Measurements from ENCODE around the gene LPAR3.

Gene LPAR3

GRCh38 chr1:84884671-84885389, 8.2 kb downstream of the LPAR3 start:
- no peak for TF ChIP-seq ZFX (IDR thresholded peaks at IDR 0.05; ENCODE audit: borderline replicate concordance)
- TF ChIP-seq, protein P1, sequence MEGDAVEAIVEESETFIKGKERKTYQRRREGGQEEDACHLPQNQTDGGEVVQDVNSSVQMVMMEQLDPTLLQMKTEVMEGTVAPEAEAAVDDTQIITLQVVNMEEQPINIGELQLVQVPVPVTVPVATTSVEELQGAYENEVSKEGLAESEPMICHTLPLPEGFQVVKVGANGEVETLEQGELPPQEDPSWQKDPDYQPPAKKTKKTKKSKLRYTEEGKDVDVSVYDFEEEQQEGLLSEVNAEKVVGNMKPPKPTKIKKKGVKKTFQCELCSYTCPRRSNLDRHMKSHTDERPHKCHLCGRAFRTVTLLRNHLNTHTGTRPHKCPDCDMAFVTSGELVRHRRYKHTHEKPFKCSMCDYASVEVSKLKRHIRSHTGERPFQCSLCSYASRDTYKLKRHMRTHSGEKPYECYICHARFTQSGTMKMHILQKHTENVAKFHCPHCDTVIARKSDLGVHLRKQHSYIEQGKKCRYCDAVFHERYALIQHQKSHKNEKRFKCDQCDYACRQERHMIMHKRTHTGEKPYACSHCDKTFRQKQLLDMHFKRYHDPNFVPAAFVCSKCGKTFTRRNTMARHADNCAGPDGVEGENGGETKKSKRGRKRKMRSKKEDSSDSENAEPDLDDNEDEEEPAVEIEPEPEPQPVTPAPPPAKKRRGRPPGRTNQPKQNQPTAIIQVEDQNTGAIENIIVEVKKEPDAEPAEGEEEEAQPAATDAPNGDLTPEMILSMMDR (IDR thresholded peaks at IDR 0.05), result 0 out of 2 replicates have a peak, but pooled peaks have one; percentile 13
- H3K27ac ChIP-seq, result no peak overlapping the region

GRCh38 chr1:84883286-84883685, 9.7 kb downstream of the LPAR3 start:
- no peak overlapping the region for H3K27ac ChIP-seq
- TF ChIP-seq, protein P1 (IDR thresholded peaks at IDR 0.05), result no peak
- no peak for TF ChIP-seq ZFX (IDR thresholded peaks at IDR 0.05; ENCODE audit: borderline replicate concordance)

DNA sequence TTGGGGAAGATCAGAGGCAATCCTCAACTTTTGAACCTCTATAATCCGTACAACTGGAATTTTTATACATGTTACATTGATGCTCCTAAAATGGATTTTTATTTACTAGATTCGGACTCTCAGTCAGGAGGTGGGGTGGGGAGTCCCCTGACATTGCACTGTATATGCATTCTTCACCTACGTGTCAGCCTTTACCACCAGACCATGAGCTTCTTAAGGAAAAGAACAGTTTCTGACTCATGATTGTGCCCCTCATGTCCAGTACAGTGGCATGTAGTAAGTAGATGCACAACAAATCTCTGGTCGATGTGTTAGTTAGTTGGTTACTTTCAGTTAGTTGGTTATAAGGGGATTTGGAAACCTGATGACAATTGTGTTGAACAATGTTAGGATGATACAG, 15.4 kb downstream of the LPAR3 start:
- TF ChIP-seq, protein P1 (IDR thresholded peaks at IDR 0.05), result no peak
- no peak for TF ChIP-seq ZFX (IDR thresholded peaks at IDR 0.05; ENCODE audit: borderline replicate concordance)
- H3K27ac ChIP-seq, result peak overlapping the region; percentile 97

DNA sequence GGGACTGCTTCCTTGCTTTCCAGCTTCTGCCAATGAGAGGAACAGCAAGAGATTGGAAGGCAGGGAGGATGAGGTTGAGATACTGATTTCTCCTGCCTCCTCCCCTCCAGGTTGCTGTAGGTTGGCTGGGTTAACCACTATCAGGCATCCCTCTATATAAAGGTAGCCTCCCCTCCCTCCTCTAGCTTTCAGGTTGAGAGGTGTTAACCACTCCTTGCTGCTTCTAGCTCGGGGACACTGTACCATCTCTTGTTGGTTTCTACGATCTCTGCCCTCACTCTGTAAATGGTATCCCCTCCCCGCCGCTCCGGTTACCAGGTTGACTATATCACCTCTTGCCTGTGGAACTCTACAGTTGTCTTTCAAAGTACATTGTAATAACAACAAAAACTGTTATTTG, 16.7 kb downstream of the LPAR3 start:
- TF ChIP-seq, protein P1 (IDR thresholded peaks at IDR 0.05), result no peak
- no peak for TF ChIP-seq ZFX (IDR thresholded peaks at IDR 0.05; ENCODE audit: borderline replicate concordance)
- H3K27ac ChIP-seq, result peak overlapping the region; percentile 97

DNA sequence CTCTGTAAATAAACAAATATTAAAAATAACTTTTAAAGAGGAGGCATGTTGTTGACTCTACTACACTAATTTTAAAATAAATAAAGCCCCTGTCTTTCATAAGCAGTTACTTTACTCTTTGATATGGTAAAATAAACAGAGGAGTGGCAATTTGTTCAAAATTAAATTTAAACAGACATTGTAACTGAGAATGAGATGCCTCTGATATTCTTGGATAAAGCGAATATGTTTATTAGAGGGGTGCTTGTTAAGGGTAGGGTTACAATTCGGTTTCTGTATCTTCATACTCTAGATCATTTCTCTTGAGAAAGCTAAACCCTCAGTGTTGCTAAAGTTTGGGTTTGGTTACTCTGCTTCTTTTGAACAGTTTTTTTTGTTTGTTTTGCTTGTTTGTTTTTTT, 19.6 kb downstream of the LPAR3 start:
- TF ChIP-seq, protein P1 (IDR thresholded peaks at IDR 0.05), result no peak
- no peak for TF ChIP-seq ZFX (IDR thresholded peaks at IDR 0.05; ENCODE audit: borderline replicate concordance)
- peak overlapping the region; percentile 97 for H3K27ac ChIP-seq

GRCh38 chr1:84872696-84873355, 20.2 kb downstream of the LPAR3 start:
- peak overlapping the region; percentile 97 for H3K27ac ChIP-seq

More at GRCh38 chr1:84872696-84873355, 20.2 kb downstream of the LPAR3 start:
- TF ChIP-seq ZFX (IDR thresholded peaks at IDR 0.05; ENCODE audit: borderline replicate concordance), result no peak
- TF ChIP-seq, protein P1 (IDR thresholded peaks at IDR 0.05), result no peak

All from 22Rv1 (cell line).